Neutrophil (primary cell): ENCODE results near the gene PRKN.

Source experiments
- H3K27ac ChIP-seq: fragments of 200-600 bp; sonication (generic); 2 replicates; pipeline ENCODE4 v1.5.1; 2016; ENCODE audit warnings: mild to moderate bottlenecking, moderate library complexity
- H3K27me3 ChIP-seq: fragments of 200-600 bp; sonication (generic); 2 replicates; pipeline ENCODE4 v1.6.0; 2016; ENCODE audit warnings: mild to moderate bottlenecking
- H3K36me3 ChIP-seq: fragments of 200-600 bp; sonication (generic); 2 replicates; pipeline ENCODE4 v1.5.1; 2017
- H3K4me1 ChIP-seq, 2 experiments: fragments of 200-600 bp in 1 of 2; sonication (generic) in 1 of 2; 1 replicate in 1 of 2; 2 replicates in 1 of 2; pipeline versions ENCODE4 v1.5.1 to v1.6.1; 2013 to 2016; ENCODE audit warnings: low read depth in 1 of 2, low read length in 1 of 2, mild to moderate bottlenecking in 1 of 2, moderate library complexity in 1 of 2; ENCODE audit not compliant: control insufficient read depth in 1 of 2, insufficient read depth in 1 of 2
- H3K4me3 ChIP-seq, 2 experiments: fragments of 200-600 bp in 1 of 2; sonication (generic) in 1 of 2; 1 replicate in 1 of 2; 2 replicates in 1 of 2; pipeline ENCODE4 v1.5.1; 2013 to 2016; ENCODE audit warnings: low read depth in 1 of 2, low read length in 1 of 2, mild to moderate bottlenecking in 1 of 2, moderate library complexity in 1 of 2
- H3K9me3 ChIP-seq: fragments of 200-600 bp; sonication (generic); 2 replicates; pipeline ENCODE4 v1.5.1; 2016
- TF ChIP-seq, protein P1 (sequence below): fragments of 200-600 bp; sonication (generic); IDR thresholded peaks from 2 replicates; pipeline ENCODE4 v1.5.1; 2016; ENCODE audit warnings: antibody characterized with exemption

The PRKN gene

DNA sequence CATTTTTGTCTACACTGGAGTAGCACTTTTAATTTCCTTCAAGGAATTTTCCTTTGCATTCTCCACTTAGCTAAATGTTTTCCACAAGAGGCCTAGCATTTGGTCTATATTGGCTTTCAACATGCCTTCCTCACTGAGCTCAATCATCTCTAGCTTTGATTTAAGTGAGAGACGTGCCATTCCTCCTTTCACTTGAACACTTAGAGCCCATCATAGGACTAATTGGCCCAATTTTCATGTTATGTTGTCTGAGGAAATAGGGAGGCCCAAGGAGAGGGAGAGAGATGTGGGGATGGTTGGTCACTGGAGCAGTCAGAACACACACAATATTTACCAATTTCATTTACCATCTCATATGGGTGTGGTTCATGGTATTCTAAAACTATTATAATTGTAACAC, 645.0 kb downstream of the PRKN start:
- no peak overlapping the region for H3K27ac ChIP-seq
- H3K4me1 ChIP-seq, result no peaks in the 10 kb centered on the region
- no peaks in the 10 kb centered on the region for H3K36me3 ChIP-seq
- no peaks in the 10 kb centered on the region for H3K27me3 ChIP-seq
- no peak overlapping the region for H3K4me3 ChIP-seq
- no peaks in the 10 kb centered on the region for H3K9me3 ChIP-seq
- TF ChIP-seq, protein P1, sequence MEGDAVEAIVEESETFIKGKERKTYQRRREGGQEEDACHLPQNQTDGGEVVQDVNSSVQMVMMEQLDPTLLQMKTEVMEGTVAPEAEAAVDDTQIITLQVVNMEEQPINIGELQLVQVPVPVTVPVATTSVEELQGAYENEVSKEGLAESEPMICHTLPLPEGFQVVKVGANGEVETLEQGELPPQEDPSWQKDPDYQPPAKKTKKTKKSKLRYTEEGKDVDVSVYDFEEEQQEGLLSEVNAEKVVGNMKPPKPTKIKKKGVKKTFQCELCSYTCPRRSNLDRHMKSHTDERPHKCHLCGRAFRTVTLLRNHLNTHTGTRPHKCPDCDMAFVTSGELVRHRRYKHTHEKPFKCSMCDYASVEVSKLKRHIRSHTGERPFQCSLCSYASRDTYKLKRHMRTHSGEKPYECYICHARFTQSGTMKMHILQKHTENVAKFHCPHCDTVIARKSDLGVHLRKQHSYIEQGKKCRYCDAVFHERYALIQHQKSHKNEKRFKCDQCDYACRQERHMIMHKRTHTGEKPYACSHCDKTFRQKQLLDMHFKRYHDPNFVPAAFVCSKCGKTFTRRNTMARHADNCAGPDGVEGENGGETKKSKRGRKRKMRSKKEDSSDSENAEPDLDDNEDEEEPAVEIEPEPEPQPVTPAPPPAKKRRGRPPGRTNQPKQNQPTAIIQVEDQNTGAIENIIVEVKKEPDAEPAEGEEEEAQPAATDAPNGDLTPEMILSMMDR, result no peak

DNA sequence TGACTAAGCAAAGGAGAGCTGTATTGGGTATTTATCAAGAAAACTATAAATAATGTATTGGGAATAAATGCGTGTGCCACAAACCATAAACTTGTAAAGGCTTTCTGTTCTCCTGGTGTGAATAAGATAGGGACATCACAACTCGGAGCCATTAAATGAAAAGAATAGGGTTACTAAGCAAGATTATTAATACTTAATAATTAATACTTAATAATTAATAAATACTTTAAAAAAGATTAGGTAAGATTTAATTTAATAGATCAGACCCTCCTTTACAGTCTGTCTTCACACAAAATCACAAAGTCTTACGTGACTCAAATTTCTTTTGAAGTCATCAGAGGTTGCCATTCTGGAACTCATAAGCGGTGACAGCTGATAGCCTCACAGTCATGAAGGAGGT, 648.9 kb downstream of the PRKN start:
- no peak overlapping the region for H3K4me3 ChIP-seq
- H3K36me3 ChIP-seq, result no peaks in the 10 kb centered on the region
- no peaks in the 10 kb centered on the region for H3K4me1 ChIP-seq
- TF ChIP-seq, protein P1, result no peak
- H3K27ac ChIP-seq, result no peak overlapping the region
- no peaks in the 10 kb centered on the region for H3K27me3 ChIP-seq
- no peaks in the 10 kb centered on the region for H3K9me3 ChIP-seq

DNA sequence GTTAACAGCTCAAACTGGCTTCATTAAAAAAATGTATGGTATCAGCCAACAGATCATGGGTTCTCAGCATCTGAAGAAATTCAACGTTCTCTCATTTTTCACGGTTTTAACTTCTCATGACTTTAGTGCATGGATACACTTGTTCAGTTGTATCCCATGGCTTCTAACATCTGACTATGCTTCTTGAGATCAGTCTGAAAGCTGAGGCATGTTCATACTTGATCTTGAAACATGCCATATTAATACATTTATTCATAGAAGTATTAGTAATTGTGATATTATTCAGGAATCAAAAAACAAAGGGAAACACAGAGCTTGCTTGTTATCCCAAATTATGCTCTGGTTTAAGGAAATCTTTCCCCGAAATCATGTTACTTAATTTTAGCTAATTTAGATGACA, 649.4 kb downstream of the PRKN start:
- no peaks in the 10 kb centered on the region for H3K27me3 ChIP-seq
- H3K36me3 ChIP-seq, result no peaks in the 10 kb centered on the region
- H3K4me3 ChIP-seq, result no peak overlapping the region
- H3K9me3 ChIP-seq, result peaks cover 4% of the 10 kb centered on the region
- TF ChIP-seq, protein P1, result no peak
- no peak overlapping the region for H3K27ac ChIP-seq
- H3K4me1 ChIP-seq, result no peaks in the 10 kb centered on the region

DNA sequence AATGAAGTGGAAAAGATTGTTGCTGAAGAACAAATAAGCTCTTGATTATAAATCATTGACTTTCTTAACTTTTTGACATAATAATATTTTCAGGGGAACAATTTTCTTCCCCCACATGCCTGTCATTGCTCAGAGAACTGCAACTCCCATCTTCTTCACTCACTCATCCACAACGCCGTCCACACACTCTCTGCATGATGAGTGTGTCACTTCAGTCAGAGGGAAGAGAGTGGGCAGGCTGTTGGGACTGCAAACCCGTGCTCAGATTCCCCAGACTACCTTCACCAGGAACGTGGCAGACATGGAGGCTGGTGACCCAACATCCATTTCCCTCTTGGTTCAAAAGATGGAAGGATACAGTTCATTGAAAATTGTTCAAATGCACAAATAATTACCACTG, 650.8 kb downstream of the PRKN start:
- Histone ChIP-seq H3K27ac (no peak overlapping the region), H3K4me1 (no peaks in the 10 kb centered on the region), H3K27me3 (no peaks in the 10 kb centered on the region), H3K9me3 (peaks cover 5% of the 10 kb centered on the region), H3K4me3 (no peak overlapping the region), H3K36me3 (no peaks in the 10 kb centered on the region)
- TF ChIP-seq, protein P1, result no peak

DNA sequence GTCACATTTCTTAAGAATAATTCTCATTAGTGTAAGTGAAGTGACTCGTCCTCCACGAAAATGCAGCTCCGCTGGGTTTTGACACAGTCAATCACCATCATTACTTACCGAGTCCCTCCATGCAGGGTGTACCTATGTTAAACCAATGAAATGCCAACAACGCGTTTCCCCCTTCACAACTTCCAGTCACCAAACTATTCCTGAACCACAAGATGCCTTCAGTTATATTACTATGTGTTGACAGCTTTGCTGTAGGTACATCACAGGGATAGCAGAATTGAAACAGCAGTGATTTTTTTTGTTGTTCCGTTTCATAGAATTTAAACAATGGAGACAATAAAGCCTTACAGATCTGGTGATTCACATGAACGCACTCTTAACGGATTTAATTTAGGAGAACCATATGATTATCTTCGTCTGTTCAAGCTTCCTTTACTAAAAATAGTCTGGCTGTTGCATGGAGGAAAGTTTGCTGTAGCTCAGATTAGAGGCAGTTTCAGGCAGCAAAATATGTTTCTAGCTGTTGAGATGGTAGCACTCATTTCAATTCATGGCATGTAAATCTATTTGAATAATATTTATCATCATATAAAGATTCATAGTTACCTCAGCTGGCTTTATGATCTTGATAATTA, 652.8 kb downstream of the PRKN start:
- Histone ChIP-seq H3K27me3 (no peaks in the 10 kb centered on the region), H3K4me1 (no peaks in the 10 kb centered on the region), H3K36me3 (no peaks in the 10 kb centered on the region), H3K9me3 (peaks cover 5% of the 10 kb centered on the region), H3K27ac (no peak overlapping the region), H3K4me3 (no peak overlapping the region)
- TF ChIP-seq, protein P1, result no peak
